ENCODE measurements around the gene ANKMY1.
"Not testable (repeated sequence)": the region's sequence is repeated elsewhere in the genome, so short reads cannot be mapped to it uniquely, and the experiment has no call there.

ANKMY1 gene

GRCh38 chr2:240501531-240501991 is 56.2 kb downstream of the ANKMY1 start:
- DNase-seq = no peak

GRCh38 chr2:240500561-240501423 is 57.0 kb downstream of the ANKMY1 start:
- DNase-seq = no peak

GRCh38 chr2:240499309-240500301 is 58.2 kb downstream of the ANKMY1 start:
- DNase-seq = no peak

GRCh38 chr2:240498958-240499260 is 58.9 kb downstream of the ANKMY1 start:
- DNase-seq = no peak

GRCh38 chr2:240498171-240498957 is 59.4 kb downstream of the ANKMY1 start:
- no peak for DNase-seq

- not testable (repeated sequence) for DNase-seq
Measured at GRCh38 chr2:240497082-240497481, 60.7 kb downstream of the ANKMY1 start.

GRCh38 chr2:240494942-240495341 is 62.8 kb downstream of the ANKMY1 start:
- DNase-seq = not testable (repeated sequence)

- no peak for DNase-seq
Measured at GRCh38 chr2:240494194-240494793, 63.5 kb downstream of the ANKMY1 start.

GRCh38 chr2:240491483-240491882 is 66.3 kb downstream of the ANKMY1 start:
- DNase-seq = no peak

- no peak for DNase-seq
Measured at GRCh38 chr2:240482141-240482540, 75.6 kb downstream of the ANKMY1 start.

GRCh38 chr2:240481720-240482119 is 76.1 kb downstream of the ANKMY1 start:
- no peak for DNase-seq

GRCh38 chr2:240480834-240481623 is 76.8 kb downstream of the ANKMY1 start:
- DNase-seq = no peak

- no peak for DNase-seq
Measured at GRCh38 chr2:240479111-240479501, 78.7 kb downstream of the ANKMY1 start.

GRCh38 chr2:240478346-240479110 is 79.3 kb downstream of the ANKMY1 start:
- DNase-seq = no peak

GRCh38 chr2:240477916-240478315 is 79.9 kb downstream of the ANKMY1 start:
- DNase-seq = no peak

- DNase-seq = no peak
Measured at GRCh38 chr2:240473211-240473610, 84.6 kb downstream of the ANKMY1 start.

GRCh38 chr2:240472078-240472790 is 85.6 kb downstream of the ANKMY1 start:
- DNase-seq = no peak

- DNase-seq = no peak
Measured at GRCh38 chr2:240469740-240470139, 88.0 kb downstream of the ANKMY1 start.

GRCh38 chr2:240469239-240469636 is 88.5 kb downstream of the ANKMY1 start:
- DNase-seq = no peak

Data from NCI-H1417 treated with DMSO at 0.1 percent for 48 hours (cell line).